ENCODE results near the gene SEMG1.

DNA sequence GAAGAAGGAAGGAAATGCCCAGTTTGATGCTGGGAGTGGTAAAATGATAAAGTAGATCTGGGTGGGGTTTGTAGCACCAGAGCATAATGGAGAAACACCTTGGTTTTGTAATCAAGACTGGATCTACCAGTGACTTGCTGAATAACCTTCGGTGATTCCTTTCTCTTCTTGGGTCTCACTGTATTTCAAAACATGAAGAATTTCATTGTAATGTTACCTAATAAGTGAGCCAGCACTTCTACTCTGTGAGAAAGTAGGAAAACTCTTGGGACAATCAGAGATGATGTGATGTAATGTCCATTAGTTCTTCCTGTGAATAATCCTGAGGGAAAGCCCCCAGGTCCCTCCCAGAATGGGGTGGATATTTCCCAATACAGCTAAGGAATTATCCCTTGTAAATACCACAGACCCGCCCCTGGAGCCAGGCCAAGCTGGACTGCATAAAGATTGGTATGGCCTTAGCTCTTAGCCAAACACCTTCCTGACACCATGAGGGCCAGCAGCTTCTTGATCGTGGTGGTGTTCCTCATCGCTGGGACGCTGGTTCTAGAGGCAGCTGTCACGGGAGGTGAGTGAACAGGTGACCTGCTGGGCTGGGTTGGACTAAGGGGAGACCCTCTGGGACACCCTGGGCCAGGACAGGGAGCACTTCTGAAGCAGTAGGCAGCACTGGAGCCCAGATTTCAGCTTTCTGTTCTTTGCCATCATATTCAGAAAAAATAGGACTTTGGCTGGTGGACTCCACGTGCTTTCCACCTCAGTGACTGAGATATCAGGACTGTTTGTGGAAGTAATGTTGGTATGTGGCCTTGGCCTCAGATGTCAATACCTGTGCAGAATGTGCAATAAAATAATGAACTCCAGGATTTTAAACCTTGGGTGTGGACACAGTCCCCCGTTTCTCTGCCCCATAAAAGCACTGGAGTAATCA is 32.1 kb upstream of the SEMG1 start, which contains the start of gene PI3:
- TF ChIP-seq, protein P1, sequence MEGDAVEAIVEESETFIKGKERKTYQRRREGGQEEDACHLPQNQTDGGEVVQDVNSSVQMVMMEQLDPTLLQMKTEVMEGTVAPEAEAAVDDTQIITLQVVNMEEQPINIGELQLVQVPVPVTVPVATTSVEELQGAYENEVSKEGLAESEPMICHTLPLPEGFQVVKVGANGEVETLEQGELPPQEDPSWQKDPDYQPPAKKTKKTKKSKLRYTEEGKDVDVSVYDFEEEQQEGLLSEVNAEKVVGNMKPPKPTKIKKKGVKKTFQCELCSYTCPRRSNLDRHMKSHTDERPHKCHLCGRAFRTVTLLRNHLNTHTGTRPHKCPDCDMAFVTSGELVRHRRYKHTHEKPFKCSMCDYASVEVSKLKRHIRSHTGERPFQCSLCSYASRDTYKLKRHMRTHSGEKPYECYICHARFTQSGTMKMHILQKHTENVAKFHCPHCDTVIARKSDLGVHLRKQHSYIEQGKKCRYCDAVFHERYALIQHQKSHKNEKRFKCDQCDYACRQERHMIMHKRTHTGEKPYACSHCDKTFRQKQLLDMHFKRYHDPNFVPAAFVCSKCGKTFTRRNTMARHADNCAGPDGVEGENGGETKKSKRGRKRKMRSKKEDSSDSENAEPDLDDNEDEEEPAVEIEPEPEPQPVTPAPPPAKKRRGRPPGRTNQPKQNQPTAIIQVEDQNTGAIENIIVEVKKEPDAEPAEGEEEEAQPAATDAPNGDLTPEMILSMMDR (IDR thresholded peaks at IDR 0.05): no peak
- no peak for TF ChIP-seq POLR2A (IDR thresholded peaks at IDR 0.05)
- no peak for TF ChIP-seq POLR2AphosphoS5 (IDR thresholded peaks at IDR 0.05)

All from sigmoid colon (tissue), 4 donors.